ENCODE data around the gene L3MBTL2. TPM values are rescaled to one million over a fixed set of nuclear protein-coding genes. Genes with fewer than 3 reads are reported as not detected.

L3MBTL2 gene
- total and polyA plus RNA-seq, 2 of the 13 experiments (the other 11 are each of a cell fraction or from before 2014, with no cell fraction given) = 13.8 to 33.7 TPM

DNA sequence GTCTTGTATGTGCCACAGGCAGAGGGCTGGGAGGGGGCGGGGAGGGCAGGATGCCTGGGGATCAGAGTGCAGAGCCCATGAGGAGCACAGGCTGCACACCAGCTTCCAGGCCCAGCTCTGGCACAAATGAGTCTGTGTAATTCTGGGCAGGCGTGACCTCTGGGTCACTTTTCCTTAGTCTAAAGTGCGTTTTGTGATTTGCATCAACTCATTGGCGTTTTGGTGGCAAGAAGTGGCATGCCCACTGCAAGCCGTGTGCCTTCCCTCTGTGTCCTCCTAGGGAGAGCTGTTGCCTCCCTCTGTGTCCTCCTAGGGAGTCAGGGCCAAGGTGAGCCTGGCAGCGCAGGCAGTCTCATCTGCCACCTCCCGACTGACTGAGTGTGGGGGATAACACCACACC, 18.4 kb downstream of the L3MBTL2 start:
- WGBS (ENCODE audit: low lambda C conversion rate) = 33% methylated on average over 3 of the region's 7 CpGs
- FAIRE-seq = peak; percentile 72
- peak; percentile 59 for DNase-seq (ENCODE audit: low spot score)
- TF ChIP-seq SAFB2 (CRISPR knock-in tag; IDR thresholded peaks at IDR 0.05; ENCODE audit: borderline replicate concordance, low read depth) = no peak
- TF ChIP-seq TCF7L2 (IDR thresholded peaks at IDR 0.05; ENCODE audit: low read depth, low read length) = no peak
- 0 out of 2 replicates have a peak, but pooled peaks have one; percentile 57 for TF ChIP-seq ZSCAN21 (CRISPR knock-in tag; IDR thresholded peaks at IDR 0.05; ENCODE audit: borderline replicate concordance)
- no peak for TF ChIP-seq YEATS2 (CRISPR knock-in tag; IDR thresholded peaks at IDR 0.05; ENCODE audit: borderline replicate concordance)
- TF ChIP-seq HES4 (CRISPR knock-in tag; IDR thresholded peaks at IDR 0.05; ENCODE audit: borderline replicate concordance) = no peak
- 0 out of 2 replicates have a peak, but pooled peaks have one; percentile 10 for TF ChIP-seq GABPB1 (CRISPR knock-in tag; IDR thresholded peaks at IDR 0.05)
- TF ChIP-seq RARA (CRISPR knock-in tag; IDR thresholded peaks at IDR 0.05) = peak; percentile 58
- TF ChIP-seq ZNF30 (CRISPR knock-in tag; IDR thresholded peaks at IDR 0.05) = no peak
- no peak for TF ChIP-seq SRSF4 (IDR thresholded peaks at IDR 0.05; ENCODE audit: low read depth, low read length, poor library complexity, severe bottlenecking)
- no peak for TF ChIP-seq ZNF7 (CRISPR knock-in tag; IDR thresholded peaks at IDR 0.05)
- no peak for TF ChIP-seq ZMYM2 (CRISPR knock-in tag; IDR thresholded peaks at IDR 0.05)
- TF ChIP-seq STAT5B (CRISPR knock-in tag; IDR thresholded peaks at IDR 0.05) = no peak
- no peak for TF ChIP-seq FOXM1 (CRISPR knock-in tag; IDR thresholded peaks at IDR 0.05)
- peak; percentile 32; the same call in 1 of the 2 replicates for TF ChIP-seq MYC (CRISPR knock-in tag; IDR thresholded peaks at IDR 0.05; ENCODE audit: borderline replicate concordance)
- TF ChIP-seq, protein P1, sequence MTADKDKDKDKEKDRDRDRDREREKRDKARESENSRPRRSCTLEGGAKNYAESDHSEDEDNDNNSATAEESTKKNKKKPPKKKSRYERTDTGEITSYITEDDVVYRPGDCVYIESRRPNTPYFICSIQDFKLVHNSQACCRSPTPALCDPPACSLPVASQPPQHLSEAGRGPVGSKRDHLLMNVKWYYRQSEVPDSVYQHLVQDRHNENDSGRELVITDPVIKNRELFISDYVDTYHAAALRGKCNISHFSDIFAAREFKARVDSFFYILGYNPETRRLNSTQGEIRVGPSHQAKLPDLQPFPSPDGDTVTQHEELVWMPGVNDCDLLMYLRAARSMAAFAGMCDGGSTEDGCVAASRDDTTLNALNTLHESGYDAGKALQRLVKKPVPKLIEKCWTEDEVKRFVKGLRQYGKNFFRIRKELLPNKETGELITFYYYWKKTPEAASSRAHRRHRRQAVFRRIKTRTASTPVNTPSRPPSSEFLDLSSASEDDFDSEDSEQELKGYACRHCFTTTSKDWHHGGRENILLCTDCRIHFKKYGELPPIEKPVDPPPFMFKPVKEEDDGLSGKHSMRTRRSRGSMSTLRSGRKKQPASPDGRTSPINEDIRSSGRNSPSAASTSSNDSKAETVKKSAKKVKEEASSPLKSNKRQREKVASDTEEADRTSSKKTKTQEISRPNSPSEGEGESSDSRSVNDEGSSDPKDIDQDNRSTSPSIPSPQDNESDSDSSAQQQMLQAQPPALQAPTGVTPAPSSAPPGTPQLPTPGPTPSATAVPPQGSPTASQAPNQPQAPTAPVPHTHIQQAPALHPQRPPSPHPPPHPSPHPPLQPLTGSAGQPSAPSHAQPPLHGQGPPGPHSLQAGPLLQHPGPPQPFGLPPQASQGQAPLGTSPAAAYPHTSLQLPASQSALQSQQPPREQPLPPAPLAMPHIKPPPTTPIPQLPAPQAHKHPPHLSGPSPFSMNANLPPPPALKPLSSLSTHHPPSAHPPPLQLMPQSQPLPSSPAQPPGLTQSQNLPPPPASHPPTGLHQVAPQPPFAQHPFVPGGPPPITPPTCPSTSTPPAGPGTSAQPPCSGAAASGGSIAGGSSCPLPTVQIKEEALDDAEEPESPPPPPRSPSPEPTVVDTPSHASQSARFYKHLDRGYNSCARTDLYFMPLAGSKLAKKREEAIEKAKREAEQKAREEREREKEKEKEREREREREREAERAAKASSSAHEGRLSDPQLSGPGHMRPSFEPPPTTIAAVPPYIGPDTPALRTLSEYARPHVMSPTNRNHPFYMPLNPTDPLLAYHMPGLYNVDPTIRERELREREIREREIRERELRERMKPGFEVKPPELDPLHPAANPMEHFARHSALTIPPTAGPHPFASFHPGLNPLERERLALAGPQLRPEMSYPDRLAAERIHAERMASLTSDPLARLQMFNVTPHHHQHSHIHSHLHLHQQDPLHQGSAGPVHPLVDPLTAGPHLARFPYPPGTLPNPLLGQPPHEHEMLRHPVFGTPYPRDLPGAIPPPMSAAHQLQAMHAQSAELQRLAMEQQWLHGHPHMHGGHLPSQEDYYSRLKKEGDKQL (CRISPR knock-in tag; IDR thresholded peaks at IDR 0.05; ENCODE audit: low read depth) = no peak
- TF ChIP-seq SRSF9 (IDR thresholded peaks at IDR 0.05; ENCODE audit: borderline replicate concordance, insufficient read depth, low read depth, low read length, poor library complexity, severe bottlenecking) = no peak
- TF ChIP-seq CENPT (CRISPR knock-in tag; IDR thresholded peaks at IDR 0.05; ENCODE audit: low read depth) = no peak
- TF ChIP-seq TAF15 (IDR thresholded peaks at IDR 0.05; ENCODE audit: low read depth, low read length, poor library complexity, severe bottlenecking) = no peak
- TF ChIP-seq SPEN (CRISPR knock-in tag; IDR thresholded peaks at IDR 0.05; ENCODE audit: low read depth) = no peak
- TF ChIP-seq ZNF337 (CRISPR knock-in tag; IDR thresholded peaks at IDR 0.05; ENCODE audit: borderline replicate concordance, low read depth) = no peak
- peak; percentile 85 for TF ChIP-seq HNF4A (CRISPR knock-in tag; IDR thresholded peaks at IDR 0.05)

More for the DNA sequence above, 18.4 kb downstream of the L3MBTL2 start:
- Histone ChIP-seq H3K36me3 (replicated peaks in 1 of 2; ENCODE audit: control insufficient read depth in 1 of 2, insufficient read depth in 2 of 2, low read length in 2 of 2) (peaks cover 15 to 27% of the 10 kb centered on the region in 2 experiments; a peak in 4 of 5 replicates), H3K79me2 (ENCODE audit: insufficient read depth, low read length) (no peaks in the 10 kb centered on the region), H3K27ac (ENCODE audit: extremely low read length, insufficient read depth, low read length) (peak overlapping the region; percentile 77), H3K9ac (ENCODE audit: insufficient read depth, low read depth, low read length) (peak overlapping the region; percentile 53), H4K20me1 (ENCODE audit: insufficient read depth, low read length) (no peaks in the 10 kb centered on the region), H3K4me2 (ENCODE audit: low read depth, low read length) (peak overlapping the region; percentile 59), H3K9me3 (ENCODE audit: low read length) (no peaks in the 10 kb centered on the region), H2AFZ (ENCODE audit: low read length) (no peak overlapping the region), H3K4me3 (replicated peaks in 1 of 3; ENCODE audit: insufficient read depth in 1 of 3, low read depth in 2 of 3, low read length in 3 of 3) (no peak overlapping the region), H3K27me3 (ENCODE audit: control insufficient read depth in 1 of 2, insufficient read depth in 2 of 2, low read length in 2 of 2) (no peaks in the 10 kb centered on the region), H3K4me1 (ENCODE audit: insufficient read depth, low read length) (peaks cover 23% of the 10 kb centered on the region)
- POLR2A ChIA-PET = interaction anchor here (0.6 to 1.0 kb wide), 5 partner anchors 11 to 241 kb away, joined by 3 to 6 read pairs (median 4); partner anchors contain the start of gene ZC3H7B
- CTCF ChIA-PET (ENCODE audit: low intra/inter-chr PET ratio, low total read pairs) = no interaction called here
- in situ Hi-C loops (cut with HindIII; ENCODE audit: extremely low pct_ligation_motif_present, low pct_unique_long_range_greater_than_20kb) = no loop called here
- no TSS peak for BruUV-seq (replicated peaks)
- ATAC-seq = peak; percentile 89
- intact Hi-C loops (cut with micrococcal nuclease; ENCODE audit: unreplicated experiment) = no loop called here
